ENCODE data around the gene AFAP1L1.

DNA sequence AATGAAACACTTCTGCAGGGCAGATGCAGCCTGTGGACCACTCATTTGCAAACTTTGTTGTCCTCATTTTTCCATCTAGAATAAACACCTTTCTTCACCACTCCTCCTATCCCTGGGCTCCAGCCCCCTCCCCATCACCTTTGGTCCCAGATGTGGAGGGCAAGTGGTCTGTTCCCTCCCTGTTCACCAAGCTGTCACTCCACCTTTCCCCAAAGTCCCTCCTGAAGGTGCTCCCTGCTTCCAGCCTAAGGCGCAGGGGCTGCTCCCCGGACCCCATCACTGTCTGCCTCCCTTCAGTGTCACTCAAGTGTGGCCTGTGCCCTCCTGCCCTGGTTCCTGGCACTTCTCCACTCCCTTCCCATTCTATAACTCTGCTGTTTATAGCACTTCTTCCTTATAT is 93.1 kb downstream of the AFAP1L1 start:
- no peak for TF ChIP-seq ZNF221 (tag by site-specific recombination; IDR thresholded peaks at IDR 0.05; ENCODE audit: borderline replicate concordance)
- no peak for TF ChIP-seq SALL2 (tag by site-specific recombination; IDR thresholded peaks at IDR 0.05; ENCODE audit: borderline replicate concordance)
- TF ChIP-seq ZNF623 (tag by site-specific recombination; IDR thresholded peaks at IDR 0.05): no peak
- TF ChIP-seq, protein P1, sequence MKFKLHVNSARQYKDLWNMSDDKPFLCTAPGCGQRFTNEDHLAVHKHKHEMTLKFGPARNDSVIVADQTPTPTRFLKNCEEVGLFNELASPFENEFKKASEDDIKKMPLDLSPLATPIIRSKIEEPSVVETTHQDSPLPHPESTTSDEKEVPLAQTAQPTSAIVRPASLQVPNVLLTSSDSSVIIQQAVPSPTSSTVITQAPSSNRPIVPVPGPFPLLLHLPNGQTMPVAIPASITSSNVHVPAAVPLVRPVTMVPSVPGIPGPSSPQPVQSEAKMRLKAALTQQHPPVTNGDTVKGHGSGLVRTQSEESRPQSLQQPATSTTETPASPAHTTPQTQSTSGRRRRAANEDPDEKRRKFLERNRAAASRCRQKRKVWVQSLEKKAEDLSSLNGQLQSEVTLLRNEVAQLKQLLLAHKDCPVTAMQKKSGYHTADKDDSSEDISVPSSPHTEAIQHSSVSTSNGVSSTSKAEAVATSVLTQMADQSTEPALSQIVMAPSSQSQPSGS (tag by site-specific recombination; IDR thresholded peaks at IDR 0.05; ENCODE audit: low read depth): no peak
- no peak for TF ChIP-seq SP7 (tag by site-specific recombination; IDR thresholded peaks at IDR 0.05)
- TF ChIP-seq, protein P2, sequence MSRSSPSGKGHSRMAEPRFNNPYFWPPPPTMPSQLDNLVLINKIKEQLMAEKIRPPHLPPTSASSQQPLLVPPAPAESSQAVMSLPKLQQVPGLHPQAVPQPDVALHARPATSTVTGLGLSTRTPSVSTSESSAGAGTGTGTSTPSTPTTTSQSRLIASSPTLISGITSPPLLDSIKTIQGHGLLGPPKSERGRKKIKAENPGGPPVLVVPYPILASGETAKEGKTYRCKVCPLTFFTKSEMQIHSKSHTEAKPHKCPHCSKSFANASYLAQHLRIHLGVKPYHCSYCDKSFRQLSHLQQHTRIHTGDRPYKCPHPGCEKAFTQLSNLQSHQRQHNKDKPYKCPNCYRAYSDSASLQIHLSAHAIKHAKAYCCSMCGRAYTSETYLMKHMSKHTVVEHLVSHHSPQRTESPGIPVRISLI (tag by site-specific recombination; IDR thresholded peaks at IDR 0.05): no peak
- TF ChIP-seq KLF16 (tag by site-specific recombination; IDR thresholded peaks at IDR 0.05): no peak
- TF ChIP-seq REST (tag by site-specific recombination; IDR thresholded peaks at IDR 0.05): no peak
- TF ChIP-seq ZNF175 (tag by site-specific recombination; IDR thresholded peaks at IDR 0.05): no peak
- TF ChIP-seq, protein P3, sequence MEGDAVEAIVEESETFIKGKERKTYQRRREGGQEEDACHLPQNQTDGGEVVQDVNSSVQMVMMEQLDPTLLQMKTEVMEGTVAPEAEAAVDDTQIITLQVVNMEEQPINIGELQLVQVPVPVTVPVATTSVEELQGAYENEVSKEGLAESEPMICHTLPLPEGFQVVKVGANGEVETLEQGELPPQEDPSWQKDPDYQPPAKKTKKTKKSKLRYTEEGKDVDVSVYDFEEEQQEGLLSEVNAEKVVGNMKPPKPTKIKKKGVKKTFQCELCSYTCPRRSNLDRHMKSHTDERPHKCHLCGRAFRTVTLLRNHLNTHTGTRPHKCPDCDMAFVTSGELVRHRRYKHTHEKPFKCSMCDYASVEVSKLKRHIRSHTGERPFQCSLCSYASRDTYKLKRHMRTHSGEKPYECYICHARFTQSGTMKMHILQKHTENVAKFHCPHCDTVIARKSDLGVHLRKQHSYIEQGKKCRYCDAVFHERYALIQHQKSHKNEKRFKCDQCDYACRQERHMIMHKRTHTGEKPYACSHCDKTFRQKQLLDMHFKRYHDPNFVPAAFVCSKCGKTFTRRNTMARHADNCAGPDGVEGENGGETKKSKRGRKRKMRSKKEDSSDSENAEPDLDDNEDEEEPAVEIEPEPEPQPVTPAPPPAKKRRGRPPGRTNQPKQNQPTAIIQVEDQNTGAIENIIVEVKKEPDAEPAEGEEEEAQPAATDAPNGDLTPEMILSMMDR (tag by site-specific recombination; IDR thresholded peaks at IDR 0.05): no peak
- no peak for TF ChIP-seq ZNF514 (tag by site-specific recombination; IDR thresholded peaks at IDR 0.05)
- TF ChIP-seq REPIN1 (tag by site-specific recombination; IDR thresholded peaks at IDR 0.05; ENCODE audit: low read depth): no peak
- TF ChIP-seq ZNF670 (tag by site-specific recombination; IDR thresholded peaks at IDR 0.05; ENCODE audit: low read depth): no peak

All from HEK293 (cell line).